BJ (cell line): ENCODE measurements around the gene CPED1. TPM values are rescaled to one million over a fixed set of nuclear protein-coding genes. Genes with fewer than 3 reads are reported as not detected.

Experiments used
- CTCF ChIA-PET: fragments of 350-600 bp; formaldehyde crosslinking; extraction: SDS; loops from one replicate; lab custom pipeline; 2021; ENCODE audit warnings: antibody characterized with exemption, inconsistent platforms; lab: Yijun Ruan, JAX
- POLR2A ChIA-PET: fragments of 300-600 bp; sonication (Branson Sonifier 250); formaldehyde crosslinking; extraction: SDS; loops from one replicate; lab custom pipeline; 2021; ENCODE audit warnings: antibody characterized with exemption; lab: Charles Lee
- DNase-seq: peaks from one replicate; pipeline ENCODE4 v3.0.0-alpha.2; 2011; ENCODE audit warnings: low read depth
- H3K27me3 ChIP-seq: 2 replicates; pipeline ENCODE4 v1.6.0; 2011; ENCODE audit warnings: low read length; ENCODE audit not compliant: control insufficient read depth, insufficient read depth
- H3K36me3 ChIP-seq: 2 replicates; pipeline ENCODE4 v1.5.1; 2011; ENCODE audit warnings: low read length; ENCODE audit not compliant: control insufficient read depth, insufficient read depth
- H3K4me3 ChIP-seq: 2 replicates; pipeline ENCODE4 v1.5.1; 2011; ENCODE audit warnings: low read depth, mild to moderate bottlenecking, control low read depth, low read length
- CTCF ChIP-seq: IDR thresholded peaks from 2 replicates; pipeline ENCODE4 v1.5.1; 2011; ENCODE audit warnings: low read depth, mild to moderate bottlenecking, control low read depth, inconsistent platforms, low read length, moderate library complexity; ENCODE audit not compliant: insufficient read depth
- polyA plus RNA-seq: library from polyadenylated mRNA; depleted of rRNA; stranded (reverse); fragments of >200 nt; gene quantifications from 2 replicates; pipeline ENCODE4 v1.2.3, GENCODE V29; 2011

The CPED1 gene
- polyA plus RNA-seq, 1 experiment: 18.3 TPM

- peak; percentile 28 for DNase-seq
- Histone ChIP-seq H3K36me3 (no peaks in the 10 kb centered on the region), H3K4me3 (no peak overlapping the region), H3K27me3 (no peaks in the 10 kb centered on the region)
- ChIA-PET CTCF (interaction anchor here (0.5 to 1.6 kb wide), 8 partner anchors 60 to 113 kb away, joined by 3 to 6 read pairs (median 4); partner anchors contain the start of gene CPED1), POLR2A (no interaction called here)
- TF ChIP-seq CTCF: no peak
Measured at GRCh38 chr7:121076350-121077164, 88.0 kb downstream of the CPED1 start.

- no peaks in the 10 kb centered on the region for H3K36me3 ChIP-seq
- H3K27me3 ChIP-seq: no peaks in the 10 kb centered on the region
- ChIA-PET CTCF (interaction anchor here (1.1 kb wide), 1 partner anchor 85 kb away, joined by 4 read pairs; no protein-coding TSS in a partner anchor), POLR2A (no interaction called here)
- no peak for TF ChIP-seq CTCF
- DNase-seq: no peak
- H3K4me3 ChIP-seq: no peak overlapping the region
Measured at GRCh38 chr7:121077165-121077630, 88.7 kb downstream of the CPED1 start.

GRCh38 chr7:121078701-121079227 is 90.3 kb downstream of the CPED1 start:
- no peak for DNase-seq
- no peak overlapping the region for H3K4me3 ChIP-seq
- H3K27me3 ChIP-seq: no peaks in the 10 kb centered on the region
- CTCF ChIA-PET: interaction anchor here (1.2 to 1.6 kb wide), 2 partner anchors 30 to 91 kb away, joined by 3 to 6 read pairs; partner anchors contain the start of gene CPED1
- no peaks in the 10 kb centered on the region for H3K36me3 ChIP-seq
- TF ChIP-seq CTCF: no peak
- POLR2A ChIA-PET: no interaction called here

DNA sequence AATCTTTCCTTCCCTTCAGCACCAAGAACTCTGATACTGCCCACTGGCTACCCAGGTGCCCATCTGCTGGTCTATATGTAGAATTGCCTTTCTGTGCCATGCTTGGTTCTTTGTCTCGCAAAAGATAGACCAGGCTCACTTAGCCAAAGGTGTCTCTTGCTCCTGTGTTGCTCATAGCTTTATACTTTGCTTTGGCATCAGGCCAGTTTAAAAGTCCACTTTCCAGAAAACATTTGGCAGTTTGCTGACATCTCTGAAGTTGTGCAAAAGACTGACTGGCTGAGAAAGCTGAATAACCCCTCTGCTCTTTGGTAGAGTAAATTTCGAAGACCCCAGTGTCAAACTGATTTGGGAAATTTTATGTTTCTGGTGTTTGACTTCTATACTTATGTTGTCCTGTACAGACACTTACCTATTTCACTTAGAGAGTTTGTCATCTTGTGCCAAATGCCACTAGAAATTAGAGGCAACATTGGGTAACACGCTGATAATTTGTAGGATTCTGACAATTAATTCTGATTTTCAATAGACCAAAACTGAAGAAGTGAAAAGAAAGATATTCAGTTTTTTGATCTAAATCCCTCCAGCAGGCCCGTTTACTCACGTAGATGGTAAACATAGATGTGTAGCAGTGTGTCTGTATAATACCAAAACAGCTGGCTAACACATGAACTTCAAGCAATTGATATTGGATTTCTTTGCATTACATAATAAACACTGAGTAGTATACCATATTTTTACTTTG is 91.1 kb downstream of the CPED1 start:
- TF ChIP-seq CTCF: 0 out of 2 replicates have a peak, but pooled peaks have one; percentile 18
- H3K4me3 ChIP-seq: no peak overlapping the region
- POLR2A ChIA-PET: no interaction called here
- no peaks in the 10 kb centered on the region for H3K36me3 ChIP-seq
- no peaks in the 10 kb centered on the region for H3K27me3 ChIP-seq
- no peak for DNase-seq
- CTCF ChIA-PET: no interaction called here
